ENCODE results near the gene RNF130. TPM values are rescaled to one million over a fixed set of nuclear protein-coding genes. Genes with fewer than 3 reads are reported as not detected.

The RNF130 gene
- total and polyA plus RNA-seq, 9 of the 15 experiments (the other 6 are each of a cell fraction or from before 2014, with no cell fraction given), result 5.8 to 39.4 (median 27.1) TPM

DNA sequence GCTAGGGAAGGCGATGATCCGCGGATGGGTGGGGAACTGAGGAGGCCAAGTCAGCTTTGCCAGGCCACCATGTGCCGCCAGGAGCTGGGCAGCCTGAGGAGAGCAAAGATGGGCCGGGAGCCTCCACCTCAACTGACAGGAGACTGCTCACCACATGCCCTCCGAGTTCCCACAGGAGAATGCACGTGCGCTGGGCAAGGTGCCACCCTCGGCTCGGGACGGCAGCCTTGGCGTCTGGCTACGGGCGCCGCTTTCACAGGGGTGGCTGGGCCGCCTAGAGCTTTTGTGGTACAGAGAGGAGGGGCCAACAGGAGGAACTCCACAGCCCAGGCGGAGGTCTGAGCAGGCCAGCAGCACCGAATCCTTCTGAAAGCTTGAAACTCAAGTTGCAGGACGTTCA lies 158.6 kb downstream of the RNF130 start:
- intact Hi-C loops (cut with micrococcal nuclease) (no loop called here), in situ Hi-C loops (cut with MboI) (no loop called here)
- Histone ChIP-seq H3K27ac (ENCODE audit: extremely low read depth, low read depth, low read length) (no peak overlapping the region), H3K9me3 (replicated peaks; ENCODE audit: control insufficient read depth, insufficient read depth, low read depth, low read length) (no peaks in the 10 kb centered on the region), H3K4me3 (no peak overlapping the region), H2AFZ (ENCODE audit: low read depth, low read length) (no peak overlapping the region), H3K27me3 (ENCODE audit: control insufficient read depth in 2 of 2, insufficient read depth in 2 of 2, low read length in 2 of 2) (peaks cover 16 to 34% of the 10 kb centered on the region in 2 experiments; a peak in 4 of 5 replicates), H3K36me3 (ENCODE audit: control insufficient read depth, insufficient read depth, low read length) (no peaks in the 10 kb centered on the region), H4K20me1 (replicated peaks; ENCODE audit: control insufficient read depth, insufficient read depth, low read length) (no peaks in the 10 kb centered on the region), H3K9me1 (ENCODE audit: control insufficient read depth, insufficient read depth, low read length) (no peaks in the 10 kb centered on the region), H3K4me1 (replicated peaks in 1 of 2; ENCODE audit: control insufficient read depth in 2 of 2, insufficient read depth in 2 of 2, low read length in 2 of 2) (peaks cover 10 to 18% of the 10 kb centered on the region in 2 experiments; a peak in 4 of 5 replicates), H3K9ac (ENCODE audit: insufficient read depth in 1 of 2, low read depth in 2 of 2, low read length in 2 of 2) (no peak overlapping the region), H3K79me2 (ENCODE audit: control insufficient read depth, insufficient read depth, low read length) (no peaks in the 10 kb centered on the region), H3K4me2 (ENCODE audit: insufficient read depth, low read length) (no peak overlapping the region)
- TF ChIP-seq TCF15 (CRISPR knock-in tag; IDR thresholded peaks at IDR 0.05) (no peak), NFXL1 (CRISPR knock-in tag; IDR thresholded peaks at IDR 0.05) (no peak), ZFPM2 (CRISPR knock-in tag; IDR thresholded peaks at IDR 0.05) (no peak), ZNF133 (CRISPR knock-in tag; IDR thresholded peaks at IDR 0.05) (no peak), SRSF9 (IDR thresholded peaks at IDR 0.05; ENCODE audit: borderline replicate concordance, low read depth, low read length) (no peak)
- WGBS (ENCODE audit: insufficient coverage, low coverage, missing lambda C conversion rate), result 58% methylated on average over 18 of the region's 19 CpGs
- no peak for DNase-seq (ENCODE audit: extremely low read depth in 1 of 4, low spot score in 3 of 4)
- ATAC-seq, result no peak
- ChIA-PET CTCF (ENCODE audit: low intra/inter-chr PET ratio) (no interaction called here), POLR2A (interaction anchor here (0.6 to 2.0 kb wide), 2 partner anchors 9 to 520 kb away, joined by 3 to 5 read pairs; no protein-coding TSS in a partner anchor)
- FAIRE-seq, result no peak
- BruUV-seq (replicated peaks), result no TSS peak

DNA sequence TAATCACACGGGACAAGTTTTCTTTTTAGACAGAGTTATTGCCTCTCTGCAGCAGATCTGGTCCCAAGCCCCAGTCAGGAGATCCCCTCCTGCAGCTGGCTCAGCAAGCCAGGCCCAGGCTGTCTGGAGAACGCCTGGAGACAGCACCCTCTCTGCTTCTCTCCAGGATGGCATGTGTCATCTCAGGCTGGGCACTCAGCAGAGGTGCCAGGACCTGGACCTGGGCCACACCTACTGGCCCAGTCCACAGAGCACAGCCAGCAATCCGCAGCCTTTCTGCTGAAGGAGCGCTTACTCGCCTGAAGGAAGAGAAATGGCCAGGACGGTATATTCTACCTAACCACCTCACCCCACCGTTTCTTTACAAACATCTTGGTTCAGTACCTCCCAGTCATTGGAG lies 159.2 kb downstream of the RNF130 start:
- Histone ChIP-seq H2AFZ (ENCODE audit: low read depth, low read length) (no peak overlapping the region), H3K4me2 (ENCODE audit: insufficient read depth, low read length) (no peak overlapping the region), H3K79me2 (ENCODE audit: control insufficient read depth, insufficient read depth, low read length) (no peaks in the 10 kb centered on the region), H3K9ac (ENCODE audit: insufficient read depth in 1 of 2, low read depth in 2 of 2, low read length in 2 of 2) (no peak overlapping the region), H3K27ac (ENCODE audit: extremely low read depth, low read depth, low read length) (no peak overlapping the region), H3K27me3 (ENCODE audit: control insufficient read depth in 2 of 2, insufficient read depth in 2 of 2, low read length in 2 of 2) (peaks cover 11 to 29% of the 10 kb centered on the region in 2 experiments; a peak in 4 of 5 replicates), H4K20me1 (replicated peaks; ENCODE audit: control insufficient read depth, insufficient read depth, low read length) (no peaks in the 10 kb centered on the region), H3K9me1 (ENCODE audit: control insufficient read depth, insufficient read depth, low read length) (no peaks in the 10 kb centered on the region), H3K4me3 (no peak overlapping the region), H3K9me3 (replicated peaks; ENCODE audit: control insufficient read depth, insufficient read depth, low read depth, low read length) (no peaks in the 10 kb centered on the region), H3K36me3 (ENCODE audit: control insufficient read depth, insufficient read depth, low read length) (no peaks in the 10 kb centered on the region), H3K4me1 (replicated peaks in 1 of 2; ENCODE audit: control insufficient read depth in 2 of 2, insufficient read depth in 2 of 2, low read length in 2 of 2) (peaks cover 10 to 20% of the 10 kb centered on the region in 2 experiments; a peak in 4 of 5 replicates)
- WGBS (ENCODE audit: insufficient coverage, low coverage, missing lambda C conversion rate), result 47% methylated on average over 7 of the region's 7 CpGs
- FAIRE-seq, result no peak
- POLR2A ChIA-PET, result interaction anchor here (1.2 to 2.0 kb wide), 2 partner anchors 10 to 12 kb away, joined by 4 to 5 read pairs; no protein-coding TSS in a partner anchor
- BruUV-seq (replicated peaks), result no TSS peak
- TF ChIP-seq, protein P1, sequence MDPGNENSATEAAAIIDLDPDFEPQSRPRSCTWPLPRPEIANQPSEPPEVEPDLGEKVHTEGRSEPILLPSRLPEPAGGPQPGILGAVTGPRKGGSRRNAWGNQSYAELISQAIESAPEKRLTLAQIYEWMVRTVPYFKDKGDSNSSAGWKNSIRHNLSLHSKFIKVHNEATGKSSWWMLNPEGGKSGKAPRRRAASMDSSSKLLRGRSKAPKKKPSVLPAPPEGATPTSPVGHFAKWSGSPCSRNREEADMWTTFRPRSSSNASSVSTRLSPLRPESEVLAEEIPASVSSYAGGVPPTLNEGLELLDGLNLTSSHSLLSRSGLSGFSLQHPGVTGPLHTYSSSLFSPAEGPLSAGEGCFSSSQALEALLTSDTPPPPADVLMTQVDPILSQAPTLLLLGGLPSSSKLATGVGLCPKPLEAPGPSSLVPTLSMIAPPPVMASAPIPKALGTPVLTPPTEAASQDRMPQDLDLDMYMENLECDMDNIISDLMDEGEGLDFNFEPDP (CRISPR knock-in tag; IDR thresholded peaks at IDR 0.05), result no peak
- intact Hi-C loops (cut with micrococcal nuclease), result no loop called here
- in situ Hi-C loops (cut with MboI), result no loop called here
- CTCF ChIA-PET (ENCODE audit: low intra/inter-chr PET ratio), result no interaction called here
- no peak for ATAC-seq
- no peak for DNase-seq (ENCODE audit: extremely low read depth in 1 of 4, low spot score in 3 of 4)
